AG04449 (cell line): ENCODE results near the gene VAPB.

Experiments used
- CTCF ChIA-PET: fragments of 350-600 bp; formaldehyde crosslinking; extraction: SDS; loops from one replicate; lab custom pipeline; 2021; ENCODE audit warnings: antibody characterized with exemption; lab: Yijun Ruan, JAX
- POLR2A ChIA-PET: fragments of 400-600, 350-600 bp; formaldehyde crosslinking; extraction: SDS; loops from one replicate; lab custom pipeline; 2020; ENCODE audit warnings: antibody characterized with exemption, inconsistent platforms; lab: Yijun Ruan, JAX
- DNase-seq: peaks from one replicate; pipeline ENCODE4 v3.0.0-alpha.2; 2010; ENCODE audit warnings: low read depth, low spot score
- H3K4me3 ChIP-seq: 2 replicates; pipeline ENCODE4 v1.5.1; 2011; ENCODE audit warnings: low read depth, mild to moderate bottlenecking, control low read depth, low read length
- CTCF ChIP-seq: IDR thresholded peaks from one replicate; pipeline ENCODE4 v1.5.1; 2011; ENCODE audit warnings: mild to moderate bottlenecking, moderate library complexity, low read length, control low read depth, inconsistent platforms; ENCODE audit not compliant: insufficient read depth; ENCODE audit errors: missing control alignments

Gene VAPB

GRCh38 chr20:58473453-58474425 is 84.7 kb downstream of the VAPB start:
- no peak overlapping the region for H3K4me3 ChIP-seq
- no peak for TF ChIP-seq CTCF
- no peak for DNase-seq
- POLR2A ChIA-PET = no interaction called here
- CTCF ChIA-PET = interaction anchor here (0.7 kb wide), 1 partner anchor 26 kb away, joined by 3 read pairs; no protein-coding TSS in a partner anchor

- no peak for TF ChIP-seq CTCF
- CTCF ChIA-PET = no interaction called here
Measured at GRCh38 chr20:58475466-58475865, 86.4 kb downstream of the VAPB start.

DNA sequence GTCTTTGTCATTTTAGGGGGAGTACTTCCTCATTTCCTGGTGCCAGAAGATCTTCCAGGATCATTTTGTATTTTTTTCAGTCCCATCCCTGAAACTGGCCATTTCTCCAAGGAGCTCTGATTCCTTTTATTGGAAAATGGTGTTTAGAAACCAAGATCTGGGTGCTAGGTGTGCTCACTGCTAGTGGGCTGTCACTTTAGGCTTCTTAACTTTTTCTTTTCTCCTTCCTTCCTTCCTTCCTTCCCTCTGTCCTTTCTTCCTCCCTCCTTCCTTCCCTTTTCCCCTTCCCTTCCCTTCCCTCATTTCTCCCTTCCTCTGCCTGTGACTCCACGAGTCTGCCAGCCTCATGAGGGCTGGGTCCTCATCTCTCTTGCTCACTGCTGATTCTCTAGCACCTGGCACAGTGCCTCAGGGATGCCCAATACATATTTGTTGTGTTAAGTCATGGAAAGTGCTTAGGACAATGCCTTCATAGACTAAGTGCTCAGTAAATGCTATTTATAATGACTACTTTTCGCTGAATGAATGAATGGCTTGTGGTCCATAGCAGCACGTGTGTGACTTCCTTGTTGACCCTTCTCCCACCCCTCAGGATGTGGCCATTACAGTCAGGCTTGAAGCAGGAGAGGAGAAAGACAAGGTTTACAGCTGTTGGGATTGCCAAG is 89.2 kb downstream of the VAPB start:
- POLR2A ChIA-PET = no interaction called here
- H3K4me3 ChIP-seq = no peak overlapping the region
- TF ChIP-seq CTCF = no peak
- CTCF ChIA-PET = interaction anchor here (1.0 to 1.1 kb wide), 2 partner anchors 9 to 360 kb away, joined by 3 read pairs; no protein-coding TSS in a partner anchor
- no peak for DNase-seq

More at GRCh38 chr20:58475466-58475865, 86.4 kb downstream of the VAPB start:
- H3K4me3 ChIP-seq = no peak overlapping the region
- no peak for DNase-seq
- POLR2A ChIA-PET = no interaction called here

- ChIA-PET POLR2A (interaction anchor here (1.7 kb wide), 1 partner anchor 35 kb away, joined by 7 read pairs; the partner anchor contains the start of gene APCDD1L), CTCF (interaction anchor here (0.6 to 2.8 kb wide), 10 partner anchors 10 to 976 kb away, joined by 3 to 18 read pairs (median 6); partner anchors contain the start of genes GNAS and GNAS-AS1)
- no peak overlapping the region for H3K4me3 ChIP-seq
- DNase-seq = no peak
- no peak for TF ChIP-seq CTCF
Measured at GRCh38 chr20:58479726-58480440, 90.9 kb downstream of the VAPB start.

GRCh38 chr20:58480551-58481336 is 91.7 kb downstream of the VAPB start:
- DNase-seq = no peak
- no peak overlapping the region for H3K4me3 ChIP-seq
- ChIA-PET POLR2A (interaction anchor here (1.7 kb wide), 1 partner anchor 34 kb away, joined by 7 read pairs; the partner anchor contains the start of gene APCDD1L), CTCF (interaction anchor here (0.6 to 2.8 kb wide), 27 partner anchors 8 to 975 kb away, joined by 3 to 18 read pairs (median 4); partner anchors contain the start of genes GNAS, GNAS-AS1 and STX16)
- no peak for TF ChIP-seq CTCF
